DMS53 treated with DMSO at 0.1 percent for 48 hours (cell line): ENCODE measurements around the gene NUDT17.
A peak's percentile ranks its signal among the peaks of the same experiment; 100 is the strongest.

Experiments used
- DNase-seq: peaks from one replicate; lab custom pipeline; 2025; ENCODE audit not compliant: unreplicated experiment; lab: John Stamatoyannopoulos, UW

Gene NUDT17

GRCh38 chr1:145846201-145846612 lies 777 bp downstream of the NUDT17 start:
- no peak for DNase-seq

DNA sequence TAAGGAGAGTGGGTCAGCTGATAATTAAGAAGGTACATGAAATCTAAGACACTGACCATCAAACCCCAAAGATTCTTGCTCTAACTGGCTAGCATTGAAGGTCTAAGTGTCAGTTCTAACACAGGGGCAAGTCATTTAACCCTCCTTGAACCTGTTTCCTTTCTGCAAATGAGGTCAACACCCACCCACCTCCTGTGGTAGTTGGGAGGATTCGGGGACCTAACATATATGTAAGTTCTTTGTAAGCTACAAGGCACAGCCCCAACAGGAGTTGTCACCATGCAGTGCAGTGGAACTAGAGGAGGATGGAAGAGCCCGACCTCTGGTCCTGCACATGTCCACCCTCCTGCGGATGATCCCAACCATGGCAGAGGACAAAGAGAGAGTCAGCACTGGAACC lies 2.4 kb downstream of the NUDT17 start:
- no peak for DNase-seq

GRCh38 chr1:145849356-145850160 lies 4.1 kb downstream of the NUDT17 start:
- no peak for DNase-seq

DNA sequence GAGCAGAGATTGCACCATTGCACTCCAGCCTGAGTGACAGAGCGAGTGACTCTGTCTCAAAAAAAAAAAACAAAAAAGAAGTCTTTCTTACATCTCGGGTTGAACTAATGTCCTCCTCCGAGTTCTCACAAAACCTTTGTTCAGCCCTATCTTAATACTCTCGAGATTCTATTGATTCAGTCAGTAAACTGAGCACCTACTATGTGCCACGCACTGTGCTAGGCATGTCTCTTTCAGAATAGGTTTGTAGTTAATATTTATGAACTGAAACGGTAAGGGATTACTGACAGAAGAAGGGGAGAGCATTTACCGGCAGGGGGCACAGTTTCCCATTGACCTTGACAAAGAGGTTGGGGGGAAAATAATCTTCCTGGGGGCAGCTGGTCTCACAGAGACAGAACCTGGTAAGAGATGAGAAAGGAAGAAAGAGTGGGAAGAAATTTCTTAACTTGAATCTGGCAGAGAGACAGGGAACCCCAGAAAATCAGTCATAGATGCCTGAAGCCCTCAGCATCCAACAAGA lies 10.1 kb downstream of the NUDT17 start:
- no peak for DNase-seq

- no peak for DNase-seq
Measured at GRCh38 chr1:145857170-145857569, 11.7 kb downstream of the NUDT17 start.

- peak; percentile 17 for DNase-seq
Measured at GRCh38 chr1:145858238-145858900, 12.9 kb downstream of the NUDT17 start.

GRCh38 chr1:145858901-145859490 lies 13.6 kb downstream of the NUDT17 start, which contains the start of gene PIAS3:
PIAS3 (minus strand) TSS chr1:145859081; CDS start chr1:145858990, 91 bp downstream.
- DNase-seq = peak; percentile 84

- peak; percentile 68 for DNase-seq
Measured at GRCh38 chr1:145859491-145860023, 14.1 kb downstream of the NUDT17 start.

DNA sequence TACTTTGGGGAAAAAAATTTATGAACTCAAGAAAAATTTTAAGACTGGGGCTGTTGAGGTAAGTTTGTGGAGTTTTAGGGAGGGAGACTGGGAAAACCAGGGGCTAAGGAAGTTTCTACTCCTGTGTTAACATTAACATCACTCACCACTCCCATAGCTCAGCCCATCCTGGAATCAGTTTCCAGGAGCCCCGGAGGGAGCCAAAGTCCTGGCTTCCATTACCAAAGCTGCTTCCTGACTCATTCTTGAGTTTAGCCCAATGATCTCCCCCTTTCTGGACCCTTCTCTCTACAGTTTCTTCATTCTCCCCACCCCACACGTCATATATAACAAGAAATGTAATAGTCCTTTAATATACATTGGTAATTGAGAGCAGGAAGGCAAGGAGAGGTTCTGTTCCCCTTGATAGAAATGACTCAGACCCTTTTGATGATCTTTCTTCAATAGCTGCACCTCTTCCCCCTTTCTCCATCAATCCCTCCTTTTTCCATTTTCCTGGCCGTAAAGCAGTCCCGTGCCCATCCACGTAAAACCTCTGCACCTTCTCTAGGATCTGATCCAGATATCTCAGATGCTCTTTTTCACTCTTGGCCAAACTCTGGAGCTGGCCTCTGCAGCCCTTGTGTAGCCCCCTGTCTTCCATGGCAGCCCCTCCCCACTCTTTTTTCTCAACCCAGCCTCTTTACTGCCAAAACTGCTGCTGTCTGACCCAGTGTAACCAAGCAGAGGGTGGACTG lies 18.0 kb downstream of the NUDT17 start:
- DNase-seq = no peak

DNA sequence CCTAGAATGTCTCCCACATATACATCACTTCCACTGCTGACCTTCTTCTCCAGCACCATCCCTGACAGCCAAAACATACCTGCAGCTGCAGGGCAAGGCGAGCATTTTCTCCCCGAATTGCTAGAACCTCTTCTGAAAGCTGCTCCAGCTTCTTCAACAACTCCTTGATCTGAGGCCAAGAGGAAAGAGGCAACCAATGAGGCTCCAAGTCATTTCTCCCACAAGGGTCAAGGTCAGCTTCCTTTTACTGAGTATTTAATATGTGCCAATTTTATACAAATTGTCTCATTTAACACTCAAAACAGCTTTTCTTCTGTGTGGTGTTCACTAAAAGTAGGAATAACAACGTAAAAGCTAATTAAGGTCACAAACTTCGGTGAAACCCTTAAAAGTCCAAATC lies 22.8 kb downstream of the NUDT17 start:
- no peak for DNase-seq

DNA sequence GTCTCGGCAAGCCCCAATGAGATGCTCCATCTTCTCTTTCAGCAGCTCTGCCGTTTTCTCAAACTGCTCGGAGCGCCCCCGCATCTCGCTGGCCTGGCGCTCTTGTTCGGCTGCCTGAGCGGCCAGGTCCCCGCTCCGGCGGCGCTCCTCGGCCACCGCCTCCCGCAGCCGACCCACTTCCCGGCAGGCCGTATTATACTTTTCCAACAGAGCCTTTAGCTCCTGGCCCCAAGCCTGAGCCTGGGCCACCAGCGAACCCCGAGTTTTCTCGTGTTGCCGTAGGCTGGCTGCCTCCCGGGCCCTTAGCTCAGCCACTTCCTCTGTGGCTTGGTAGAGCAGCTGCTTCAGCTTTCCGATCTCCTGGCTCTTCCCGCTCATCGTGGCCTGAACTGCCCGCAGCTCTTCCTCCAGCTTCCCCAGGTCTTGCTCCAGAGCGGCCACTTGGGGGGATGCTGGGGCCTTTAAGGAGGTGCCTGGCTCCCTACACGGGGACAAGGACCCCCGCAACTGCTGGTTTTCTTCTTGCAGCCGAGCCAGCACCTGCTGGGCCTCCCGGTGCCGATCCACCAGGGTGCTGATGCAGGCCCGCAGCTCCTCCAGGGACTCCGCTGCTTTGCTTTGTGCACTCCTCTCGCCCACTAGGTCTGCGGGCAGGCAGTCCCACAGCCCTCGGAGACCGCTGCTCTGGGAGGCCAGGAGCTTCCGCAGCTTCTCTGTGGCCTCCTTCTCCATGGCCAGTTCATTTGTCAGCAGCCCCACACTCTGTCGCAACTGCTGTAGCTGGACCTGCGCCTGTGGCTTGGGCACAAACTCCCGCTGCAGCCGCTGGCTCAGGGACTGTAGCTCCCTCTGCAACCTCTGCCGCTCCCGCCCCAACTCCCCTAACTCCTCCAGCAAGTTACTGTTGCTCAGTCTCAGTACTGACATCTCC lies 26.8 kb downstream of the NUDT17 start:
- DNase-seq = no peak

DNA sequence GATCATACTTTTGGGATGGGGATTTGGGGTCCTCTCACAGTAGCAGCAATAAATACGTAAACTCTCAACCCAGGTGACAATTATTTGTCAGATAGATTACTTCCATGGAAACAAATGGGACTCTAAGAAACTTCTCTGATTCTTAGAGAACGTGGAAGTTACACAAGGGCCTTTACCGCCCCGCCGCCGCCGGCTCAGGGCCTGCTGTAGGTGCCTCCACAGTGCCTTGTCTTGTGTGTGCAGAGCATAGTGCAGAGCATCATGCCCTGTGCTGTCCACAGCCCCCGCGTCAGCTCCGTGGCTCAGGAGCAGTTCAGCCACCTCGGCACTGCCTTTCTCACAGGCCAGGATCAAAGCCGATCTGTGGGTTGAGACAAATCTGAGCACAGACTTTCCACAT lies 29.2 kb downstream of the NUDT17 start:
- DNase-seq = no peak

DNA sequence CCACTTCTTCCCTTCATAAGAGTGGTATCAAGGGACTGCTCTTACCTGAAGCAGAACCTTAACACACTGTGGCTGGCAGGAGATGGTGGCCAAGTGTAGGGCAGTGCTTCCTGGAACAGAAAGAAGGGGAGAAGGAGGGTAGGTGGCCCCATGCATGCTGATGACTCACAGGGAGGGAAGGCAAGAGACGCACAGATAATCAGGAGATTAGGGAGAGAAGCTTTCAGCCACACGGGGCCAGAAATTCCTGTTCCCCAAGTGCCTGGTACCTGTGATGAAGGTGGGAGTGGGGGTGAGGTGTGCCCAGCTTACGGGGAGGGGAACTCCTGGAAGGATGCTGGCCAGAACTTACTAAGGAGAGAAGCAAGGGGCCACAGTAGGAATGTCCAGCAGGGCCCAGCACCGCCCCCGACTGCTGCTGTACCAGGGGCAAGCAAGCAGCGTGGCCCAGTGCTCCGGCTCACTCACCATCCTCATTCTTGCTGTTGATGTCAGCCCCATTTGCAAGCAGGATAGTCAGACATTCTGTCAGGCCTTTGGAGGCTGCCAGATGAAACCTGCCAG lies 32.6 kb downstream of the NUDT17 start:
- DNase-seq = no peak

DNA sequence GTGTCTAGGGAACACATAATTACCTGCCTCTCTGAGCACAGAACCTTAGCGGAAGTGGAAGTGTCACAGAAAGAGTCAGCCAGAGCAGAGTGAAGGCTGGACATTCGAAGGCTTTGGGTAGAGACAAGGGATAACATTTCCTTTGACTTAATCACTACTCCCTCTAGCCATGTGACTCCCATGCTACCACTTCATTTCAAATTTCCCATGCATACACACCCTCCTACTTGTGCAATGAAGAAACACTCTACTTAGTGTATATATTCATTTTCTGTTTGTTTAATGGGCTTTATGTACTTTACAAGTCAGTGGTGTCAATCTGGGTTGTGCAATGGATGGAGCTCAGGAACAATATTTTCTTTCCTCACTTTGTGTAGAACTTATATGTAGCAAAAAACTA lies 33.3 kb downstream of the NUDT17 start:
- no peak for DNase-seq

DNA sequence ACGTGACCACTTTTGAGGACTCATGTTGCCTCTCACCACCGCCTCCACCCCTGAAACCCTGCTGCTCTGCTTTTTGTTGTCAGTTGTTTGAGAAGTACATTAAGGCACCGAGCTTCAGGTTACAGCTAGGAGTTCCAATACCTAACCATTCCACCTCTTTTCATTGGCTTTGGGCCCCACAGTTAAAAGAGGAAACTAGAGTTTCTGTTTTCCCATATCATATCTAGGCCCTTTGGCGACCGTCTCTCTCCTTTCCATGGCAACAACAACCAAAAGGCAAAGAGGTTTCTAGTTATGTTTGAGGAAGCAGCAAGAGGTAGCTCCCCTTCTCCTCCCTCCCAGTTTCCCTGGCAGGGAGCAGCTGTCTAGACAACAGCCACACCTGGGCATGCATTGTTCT lies 34.3 kb downstream of the NUDT17 start:
- DNase-seq = no peak

- DNase-seq = no peak
Measured at GRCh38 chr1:145884675-145885074, 39.2 kb downstream of the NUDT17 start.

GRCh38 chr1:145885738-145886287 lies 40.4 kb downstream of the NUDT17 start, which contains the start of gene ANKRD35:
ANKRD35 (minus strand) TSS chr1:145885866; CDS start chr1:145885758, 108 bp downstream.
- DNase-seq = peak; percentile 52

DNA sequence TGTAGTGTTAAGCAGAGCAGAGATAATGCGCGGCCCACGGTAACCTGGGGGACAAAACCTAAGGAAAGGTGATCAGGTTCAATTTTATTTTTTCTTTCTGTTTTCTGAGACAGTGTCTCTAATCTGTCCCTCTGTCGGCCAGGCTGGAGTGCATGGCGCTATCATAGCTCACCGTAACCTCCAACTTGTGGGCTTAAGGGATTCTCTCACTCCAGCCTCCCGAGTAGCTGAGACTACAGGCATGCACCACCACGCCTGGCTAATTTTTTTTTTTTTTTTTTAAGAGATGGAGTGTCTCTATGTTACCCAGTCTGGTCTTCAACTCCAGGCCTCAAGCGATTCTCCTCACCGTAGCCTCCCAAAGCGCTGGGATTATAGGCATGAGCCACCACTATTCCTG lies 41.0 kb downstream of the NUDT17 start:
- no peak for DNase-seq

DNA sequence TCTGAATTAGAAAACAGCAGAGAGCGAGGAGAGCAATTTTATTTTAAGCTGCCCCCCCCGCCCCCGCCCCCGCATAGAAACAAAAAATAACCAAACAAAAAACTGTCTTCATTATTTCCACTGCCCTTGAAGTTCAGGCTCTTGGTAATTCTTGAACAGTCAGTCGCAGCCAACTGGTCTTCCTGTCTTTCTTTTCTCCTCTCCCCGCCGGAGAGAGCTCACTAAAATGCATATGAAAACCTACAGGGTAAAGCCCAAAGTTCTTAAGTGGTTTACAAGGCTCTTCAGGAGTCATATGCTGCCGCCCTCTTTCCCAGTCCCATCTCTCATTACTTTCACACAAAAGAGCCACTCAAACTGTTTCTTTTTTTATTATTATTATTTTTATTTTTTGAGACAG lies 41.4 kb downstream of the NUDT17 start:
- DNase-seq = no peak
